Upper lobe of left lung (tissue), 4 donors: ENCODE measurements around the gene ZBTB48.

ENCODE experiments used
- CTCF ChIP-seq, 6 experiments: fragments of 450-650 bp in 4 of 6; fragments of 200-600 bp in 2 of 6; sonication (generic) in 2 of 6; IDR thresholded peaks; one replicate each; pipeline ENCODE4 v1.5.1; 2016 to 2019; ENCODE audit warnings: antibody characterized with exemption in 6 of 6
- EP300 ChIP-seq, 4 donors: sonication (generic); formaldehyde crosslinking; IDR thresholded peaks; one replicate each; pipeline ENCODE4 v1.5.1; 2017; ENCODE audit warnings: antibody characterized with exemption in 4 of 4, control low read depth in 2 of 4
- POLR2A ChIP-seq, 4 donors: fragments of 450-650 bp; IDR thresholded peaks; one replicate each; pipeline ENCODE4 v1.5.1; 2016 to 2017; ENCODE audit warnings: antibody characterized with exemption in 4 of 4, mild to moderate bottlenecking in 2 of 4
- POLR2AphosphoS5 ChIP-seq, 2 donors: sonication (generic); formaldehyde crosslinking; IDR thresholded peaks; one replicate each; pipeline ENCODE4 v1.5.1; 2017; ENCODE audit warnings: antibody characterized with exemption in 2 of 2

- TF ChIP-seq CTCF (IDR thresholded peaks at IDR 0.05) (no peak), POLR2AphosphoS5 (IDR thresholded peaks at IDR 0.05) (no peak), POLR2A (IDR thresholded peaks at IDR 0.05) (no peak), EP300 (IDR thresholded peaks at IDR 0.05) (no peak)
Observed at GRCh38 chr1:6614019-6614928, 34.5 kb downstream of the ZBTB48 start.
